MM.1S (cell line): ENCODE results near the gene PKP2.
"Not testable (repeated sequence)": the region's sequence is repeated elsewhere in the genome, so short reads cannot be mapped to it uniquely, and the experiment has no call there.

Experiments
- DNase-seq: peaks from one replicate; pipeline ENCODE4 v3.0.0-alpha.2; 2015
- H2AFZ ChIP-seq: fragments of 300-600 bp; sonication (generic); 2 replicates; pipeline ENCODE4 v1.6.0; 2016; ENCODE audit warnings: antibody characterized with exemption, low read length
- H3F3A ChIP-seq: fragments of 300-600 bp; sonication (generic); 2 replicates; pipeline ENCODE4 v1.6.1; 2016; ENCODE audit warnings: mild to moderate bottlenecking, antibody characterized with exemption, low read length, moderate library complexity, mixed read lengths; ENCODE audit not compliant: insufficient read depth
- H3K27ac ChIP-seq: fragments of 300-600 bp; sonication (generic); 2 replicates; pipeline ENCODE4 v1.5.1; 2016; ENCODE audit warnings: mild to moderate bottlenecking, low read length
- H3K27me3 ChIP-seq: fragments of 300-600 bp; sonication (generic); replicated peaks from 2 replicates; pipeline ENCODE4 v1.6.0; 2016; ENCODE audit warnings: low read length; ENCODE audit not compliant: insufficient read depth
- H3K36me3 ChIP-seq: fragments of 300-600 bp; sonication (generic); replicated peaks from 2 replicates; pipeline ENCODE4 v1.6.1; 2016; ENCODE audit warnings: mild to moderate bottlenecking, low read length, mixed read lengths; ENCODE audit not compliant: insufficient read depth
- H3K4me1 ChIP-seq: fragments of 300-600 bp; sonication (generic); 2 replicates; pipeline ENCODE4 v1.6.1; 2016; ENCODE audit warnings: low read length, mixed read lengths
- H3K4me2 ChIP-seq: fragments of 300-600 bp; sonication (generic); 2 replicates; pipeline ENCODE4 v1.6.0; 2016; ENCODE audit warnings: low read depth, low read length
- H3K4me3 ChIP-seq: fragments of 300-600 bp; sonication (generic); 2 replicates; pipeline ENCODE4 v1.5.1; 2016; ENCODE audit warnings: low read length, mixed read lengths
- H3K79me2 ChIP-seq: fragments of 300-600 bp; sonication (generic); 2 replicates; pipeline ENCODE4 v1.6.1; 2016; ENCODE audit warnings: mixed run types, low read length, mixed read lengths
- H3K9ac ChIP-seq: fragments of 300-600 bp; sonication (generic); 2 replicates; pipeline ENCODE4 v1.6.1; 2016; ENCODE audit warnings: low read length, mixed read lengths
- H3K9me2 ChIP-seq: fragments of 300-600 bp; sonication (generic); replicated peaks from 2 replicates; pipeline ENCODE4 v1.6.1; 2016; ENCODE audit warnings: mild to moderate bottlenecking, low read length, mixed read lengths; ENCODE audit not compliant: insufficient read depth
- H3K9me3 ChIP-seq: fragments of 300-600 bp; sonication (generic); replicated peaks from 2 replicates; pipeline ENCODE4 v1.6.1; 2016; ENCODE audit warnings: mild to moderate bottlenecking, low read length, mixed read lengths; ENCODE audit not compliant: insufficient read depth
- H4K20me1 ChIP-seq: fragments of 300-600 bp; sonication (generic); 2 replicates; pipeline ENCODE4 v1.6.1; 2016; ENCODE audit warnings: mild to moderate bottlenecking, low read length, moderate library complexity, mixed read lengths; ENCODE audit not compliant: insufficient read depth
- CTCF ChIP-seq: fragments of 300-600 bp; sonication (generic); IDR thresholded peaks from 2 replicates; pipeline ENCODE4 v1.5.1; 2016; ENCODE audit warnings: antibody characterized with exemption, low read length, mixed read lengths
- EZH2 ChIP-seq: fragments of 300-600 bp; sonication (generic); optimal IDR thresholded peaks from 2 replicates; pipeline ENCODE3; 2017; ENCODE audit warnings: low read depth, mild to moderate bottlenecking, antibody characterized with exemption, low read length, mixed read lengths
- EZH2phosphoT487 ChIP-seq: fragments of 300-600 bp; sonication (generic); IDR thresholded peaks from 2 replicates; pipeline ENCODE4 v1.6.1; 2018; ENCODE audit warnings: antibody characterized with exemption, low read length

PKP2 gene

GRCh38 chr12:32893458-32893857 lies 3.1 kb downstream of the PKP2 start:
- peak overlapping the region; percentile 39 for H3K4me3 ChIP-seq
- H3K4me2 ChIP-seq, result peak overlapping the region; percentile 97
- no peak overlapping the region for H2AFZ ChIP-seq
- H3K27ac ChIP-seq, result peak overlapping the region; percentile 81; the same call in 1 of the 2 replicates
- H3K27me3 ChIP-seq, result no peaks in the 10 kb centered on the region
- H3K79me2 ChIP-seq, result peaks cover 80% of the 10 kb centered on the region
- peaks cover 75% of the 10 kb centered on the region for H3F3A ChIP-seq
- H4K20me1 ChIP-seq, result no peaks in the 10 kb centered on the region
- TF ChIP-seq CTCF (no peak), EZH2phosphoT487 (no peak), EZH2 (no peak)
- H3K36me3 ChIP-seq, result peaks cover 3% of the 10 kb centered on the region; the same call in 1 of the 2 replicates
- no peak for DNase-seq
- H3K9me2 ChIP-seq, result no peaks in the 10 kb centered on the region
- H3K4me1 ChIP-seq, result peaks cover 51% of the 10 kb centered on the region
- H3K9me3 ChIP-seq, result no peaks in the 10 kb centered on the region
- peak overlapping the region; percentile 44; the same call in 1 of the 2 replicates for H3K9ac ChIP-seq

GRCh38 chr12:32893043-32893442 lies 3.5 kb downstream of the PKP2 start:
- Histone ChIP-seq H3F3A (peaks cover 72% of the 10 kb centered on the region), H2AFZ (no peak overlapping the region), H3K4me3 (peak overlapping the region; percentile 39), H3K27ac (peak overlapping the region; percentile 81; the same call in 1 of the 2 replicates), H4K20me1 (no peaks in the 10 kb centered on the region), H3K79me2 (peaks cover 85% of the 10 kb centered on the region), H3K36me3 (peaks cover 3% of the 10 kb centered on the region; the same call in 1 of the 2 replicates), H3K4me1 (peaks cover 50% of the 10 kb centered on the region), H3K9ac (peak overlapping the region; percentile 44; the same call in 1 of the 2 replicates), H3K9me2 (no peaks in the 10 kb centered on the region), H3K9me3 (no peaks in the 10 kb centered on the region), H3K4me2 (peak overlapping the region; percentile 97), H3K27me3 (no peaks in the 10 kb centered on the region)
- TF ChIP-seq EZH2phosphoT487, result no peak
- no peak for TF ChIP-seq CTCF
- TF ChIP-seq EZH2, result no peak
- DNase-seq, result no peak

- Histone ChIP-seq H3F3A (peaks cover 71% of the 10 kb centered on the region), H3K79me2 (peaks cover 91% of the 10 kb centered on the region), H3K4me2 (peak overlapping the region; percentile 55), H3K4me1 (peaks cover 50% of the 10 kb centered on the region), H3K4me3 (peak overlapping the region; percentile 18; the same call in 1 of the 2 replicates), H3K27ac (peak overlapping the region; percentile 81; the same call in 1 of the 2 replicates), H3K9ac (peak overlapping the region; percentile 22; the same call in 1 of the 2 replicates)
- H4K20me1 ChIP-seq, H3K9me3 ChIP-seq, H3K9me2 ChIP-seq, H2AFZ ChIP-seq, H3K36me3 ChIP-seq, H3K27me3 ChIP-seq: not testable (repeated sequence)
- peak; percentile 56 for DNase-seq
Observed at GRCh38 chr12:32892369-32892768, 4.2 kb downstream of the PKP2 start.

- Histone ChIP-seq H3K9me3 (no peaks in the 10 kb centered on the region), H2AFZ (no peak overlapping the region), H3K9ac (peak overlapping the region; percentile 22; the same call in 1 of the 2 replicates), H3K79me2 (peaks cover 95% of the 10 kb centered on the region), H3K4me2 (peak overlapping the region; percentile 55), H3K36me3 (peaks cover 3% of the 10 kb centered on the region; the same call in 1 of the 2 replicates), H3K27ac (peak overlapping the region; percentile 81), H3K27me3 (no peaks in the 10 kb centered on the region), H3F3A (peaks cover 71% of the 10 kb centered on the region), H3K9me2 (no peaks in the 10 kb centered on the region), H4K20me1 (no peaks in the 10 kb centered on the region), H3K4me3 (peak overlapping the region; percentile 18), H3K4me1 (peaks cover 54% of the 10 kb centered on the region)
- no peak for DNase-seq
- no peak for TF ChIP-seq EZH2phosphoT487
- no peak for TF ChIP-seq EZH2
Observed at GRCh38 chr12:32891956-32892355, 4.6 kb downstream of the PKP2 start.
